ENCODE data around the gene GALP.

Gene GALP

GRCh38 chr19:56158170-56158757, 17.5 kb upstream of the GALP start:
- Histone ChIP-seq H3K4me1 (ENCODE audit: control insufficient read depth in 1 of 2, insufficient read depth in 1 of 2, low read depth in 1 of 2, low read length in 1 of 2) (no peaks in the 10 kb centered on the region), H3K36me3 (peaks cover 16% of the 10 kb centered on the region), H3K4me3 (ENCODE audit: low read depth in 1 of 2, low read length in 1 of 2) (no peak overlapping the region)

GRCh38 chr19:56159009-56159559, 16.7 kb upstream of the GALP start:
- Histone ChIP-seq H3K27ac (no peak overlapping the region), H3K4me3 (ENCODE audit: low read depth in 1 of 2, low read length in 1 of 2) (no peak overlapping the region), H3K27me3 (peaks cover 20% of the 10 kb centered on the region), H3K9me3 (no peaks in the 10 kb centered on the region), H3K36me3 (peaks cover 16% of the 10 kb centered on the region), H3K4me1 (ENCODE audit: control insufficient read depth in 1 of 2, insufficient read depth in 1 of 2, low read depth in 1 of 2, low read length in 1 of 2) (no peaks in the 10 kb centered on the region)
- TF ChIP-seq CTCF (IDR thresholded peaks at IDR 0.05), result no peak

More at GRCh38 chr19:56158170-56158757, 17.5 kb upstream of the GALP start:
- H3K27me3 ChIP-seq, result peaks cover 13% of the 10 kb centered on the region
- H3K27ac ChIP-seq, result no peak overlapping the region
- no peaks in the 10 kb centered on the region for H3K9me3 ChIP-seq
- TF ChIP-seq CTCF (IDR thresholded peaks at IDR 0.05), result no peak

- H3K36me3 ChIP-seq, result peaks cover 16% of the 10 kb centered on the region
- H3K4me3 ChIP-seq (ENCODE audit: low read depth in 1 of 2, low read length in 1 of 2), result no peak overlapping the region
- TF ChIP-seq CTCF (IDR thresholded peaks at IDR 0.05), result no peak
- H3K9me3 ChIP-seq, result no peaks in the 10 kb centered on the region
- H3K27me3 ChIP-seq, result peaks cover 24% of the 10 kb centered on the region
- H3K27ac ChIP-seq, result no peak overlapping the region
- H3K4me1 ChIP-seq (ENCODE audit: control insufficient read depth in 1 of 2, insufficient read depth in 1 of 2, low read depth in 1 of 2, low read length in 1 of 2), result no peaks in the 10 kb centered on the region
These were observed 16.1 kb upstream of the GALP start for GRCh38 chr19:56159622-56160271.

GRCh38 chr19:56161534-56161933, 14.3 kb upstream of the GALP start:
- Histone ChIP-seq H3K4me3 (ENCODE audit: low read depth in 1 of 2, low read length in 1 of 2) (no peak overlapping the region), H3K4me1 (ENCODE audit: control insufficient read depth in 1 of 2, insufficient read depth in 1 of 2, low read depth in 1 of 2, low read length in 1 of 2) (no peaks in the 10 kb centered on the region), H3K27me3 (peaks cover 24% of the 10 kb centered on the region), H3K9me3 (no peaks in the 10 kb centered on the region), H3K27ac (no peak overlapping the region), H3K36me3 (peaks cover 16% of the 10 kb centered on the region)
- no peak for TF ChIP-seq CTCF (IDR thresholded peaks at IDR 0.05)

- Histone ChIP-seq H3K4me1 (ENCODE audit: control insufficient read depth in 1 of 2, insufficient read depth in 1 of 2, low read depth in 1 of 2, low read length in 1 of 2) (no peaks in the 10 kb centered on the region), H3K4me3 (ENCODE audit: low read depth in 1 of 2, low read length in 1 of 2) (no peak overlapping the region), H3K27me3 (peaks cover 24% of the 10 kb centered on the region), H3K36me3 (peaks cover 16% of the 10 kb centered on the region), H3K9me3 (no peaks in the 10 kb centered on the region), H3K27ac (no peak overlapping the region)
- TF ChIP-seq CTCF (IDR thresholded peaks at IDR 0.05), result no peak
These were observed 13.6 kb upstream of the GALP start for GRCh38 chr19:56162258-56162657.
